Panc1 (cell line): Measurements from ENCODE around the gene PPM1M. TPM values are rescaled to one million over a fixed set of nuclear protein-coding genes. Genes with fewer than 3 reads are reported as not detected.

ENCODE experiments used
- ATAC-seq: fragments of 200-7000 bp; cut with Tn5 transposase; 2 replicates; pipeline ENCODE4 v1.9.1; 2020; ENCODE audit warnings: mild to moderate bottlenecking, moderate library complexity
- BruUV-seq: library from RNA; stranded (reverse); fragments of 400-500 nt; replicated peaks from 2 replicates; lab custom pipeline; 2021; lab: Mats Ljungman, UMichigan
- CTCF ChIA-PET: fragments of 300-600 bp; sonication (Branson Sonifier 250); formaldehyde crosslinking; loops from one replicate; lab custom pipeline; 2022; ENCODE audit warnings: antibody characterized with exemption; lab: Charles Lee
- POLR2A ChIA-PET: fragments of 300-600 bp; sonication (Branson Sonifier 250); formaldehyde crosslinking; loops from one replicate; lab custom pipeline; 2022; ENCODE audit warnings: antibody characterized with exemption; lab: Charles Lee
- DNase-seq: peaks from one replicate; pipeline ENCODE4 v3.0.0-alpha.2; 2010; ENCODE audit warnings: low read depth, low spot score
- H3K27ac ChIP-seq: 2 replicates; pipeline ENCODE4 v1.5.1; 2011; ENCODE audit warnings: mild to moderate bottlenecking, low read length, inconsistent platforms
- H3K27me3 ChIP-seq: fragments of 200-500 bp; sonication (Bioruptor generic); 2 replicates; pipeline ENCODE4 v1.6.0; 2014; ENCODE audit warnings: low read length, inconsistent platforms; ENCODE audit not compliant: control insufficient read depth, insufficient read depth
- H3K36me3 ChIP-seq: fragments of 200-500 bp; sonication (Bioruptor generic); 2 replicates; pipeline ENCODE4 v1.5.1; 2014; ENCODE audit warnings: inconsistent platforms, mild to moderate bottlenecking, low read length, moderate library complexity; ENCODE audit not compliant: control insufficient read depth, insufficient read depth
- H3K4me1 ChIP-seq: 2 replicates; pipeline ENCODE4 v1.5.1; 2011; ENCODE audit warnings: inconsistent platforms, mild to moderate bottlenecking, low read length, moderate library complexity; ENCODE audit not compliant: control insufficient read depth, insufficient read depth
- H3K4me3 ChIP-seq, 2 experiments: 2 replicates each; pipeline ENCODE4 v1.5.1; 2011 to 2012; ENCODE audit warnings: low read depth in 2 of 2, low read length in 2 of 2, mild to moderate bottlenecking in 2 of 2, inconsistent platforms in 1 of 2, moderate library complexity in 1 of 2
- H3K9me3 ChIP-seq: fragments of 200-500 bp; sonication (Bioruptor generic); 2 replicates; pipeline ENCODE4 v1.5.1; 2014; ENCODE audit warnings: low read depth, mild to moderate bottlenecking, inconsistent platforms, low read length, moderate library complexity; ENCODE audit not compliant: control insufficient read depth, insufficient read depth
- POLR2AphosphoS5 ChIP-seq: IDR thresholded peaks from 2 replicates; pipeline ENCODE4 v1.6.1; 2012; ENCODE audit warnings: mild to moderate bottlenecking, low read depth, low read length, moderate library complexity
- SIN3A ChIP-seq: IDR thresholded peaks from 2 replicates; pipeline ENCODE4 v1.6.1; 2012; ENCODE audit warnings: low read depth, mild to moderate bottlenecking, low read length, moderate library complexity, borderline replicate concordance; ENCODE audit not compliant: insufficient read depth
- TCF7L2 ChIP-seq: IDR thresholded peaks from 2 replicates; pipeline ENCODE4 v1.6.1; 2011; ENCODE audit warnings: mild to moderate bottlenecking, low read depth, low read length, inconsistent platforms
- in situ Hi-C: cut with HindIII; loops from 2 replicates; pipeline ENCODE4 v1.10.0; 2016; ENCODE audit warnings: low sequenced_read_pairs, low pct_unique_long_range_greater_than_20kb
- intact Hi-C: fragments of 100-400 bp; cut with micrococcal nuclease; formaldehyde crosslinking; loops from one replicate; pipeline ENCODE4 v1.10.0; 2022; ENCODE audit not compliant: unreplicated experiment
- total RNA-seq: library from RNA; stranded (reverse); gene quantifications from one replicate; pipeline ENCODE4 v1.2.1, GENCODE V29; 2021; ENCODE audit not compliant: unreplicated experiment
- TF ChIP-seq, protein P1 (sequence below): fragments of 450-650 bp; IDR thresholded peaks from 2 replicates; pipeline ENCODE4 v1.5.1; 2017; ENCODE audit warnings: mild to moderate bottlenecking
- TF ChIP-seq, protein P2 (sequence below), 2 experiments: IDR thresholded peaks; 2 replicates each; pipeline ENCODE4 v1.6.1; 2011 to 2012; ENCODE audit warnings: low read depth in 2 of 2, control low read depth in 1 of 2, low read length in 1 of 2, mild to moderate bottlenecking in 1 of 2, moderate library complexity in 1 of 2; ENCODE audit not compliant: insufficient read depth in 1 of 2

Gene PPM1M
- total RNA-seq, 1 experiment from 2014 or later = 9.7 TPM

DNA sequence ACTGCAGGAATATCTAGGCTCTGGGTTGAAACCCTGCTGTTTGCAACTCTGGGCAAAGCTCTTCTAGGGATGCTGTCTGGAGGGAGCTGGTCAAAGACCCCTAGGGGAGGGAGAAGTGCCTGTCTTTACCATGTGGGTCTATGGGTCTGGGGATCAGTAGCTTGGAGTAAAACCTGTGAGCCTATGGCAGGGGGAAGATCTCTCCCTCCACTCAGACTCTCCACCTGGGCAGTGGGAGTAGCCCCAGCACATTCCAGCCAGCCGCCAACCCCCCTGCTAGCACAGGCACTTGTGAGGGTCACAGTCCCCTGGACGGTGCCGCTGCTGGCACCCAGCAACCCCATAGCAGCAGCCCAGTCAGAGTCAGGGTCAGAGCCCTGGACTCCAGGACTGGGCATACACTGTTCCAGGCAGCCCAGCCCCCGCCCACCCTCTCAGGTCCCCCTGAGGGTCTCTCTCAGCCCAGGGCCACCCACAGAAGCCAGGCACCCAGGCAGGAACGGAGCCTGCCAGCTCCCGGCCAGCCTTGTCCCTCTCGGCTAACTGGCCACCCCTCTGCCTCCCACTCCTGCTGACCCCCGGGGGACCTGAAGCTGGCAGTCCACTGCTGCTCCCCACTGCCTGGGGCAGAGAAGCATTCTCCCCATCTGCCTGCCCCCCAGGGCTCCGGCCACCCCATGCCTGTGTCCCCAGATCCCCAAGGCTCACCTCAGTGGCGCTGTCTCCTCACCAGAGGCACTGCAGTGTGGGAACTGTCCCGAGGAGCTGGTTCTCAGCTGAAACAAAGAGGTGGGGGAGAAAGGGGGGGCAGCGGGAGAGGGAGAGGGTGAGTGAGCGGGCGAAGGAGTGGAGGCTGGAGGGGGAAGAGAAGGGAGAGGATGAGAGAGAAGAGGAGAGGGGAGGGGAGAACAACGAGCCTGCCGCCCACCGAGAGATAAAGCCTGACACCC, 52.9 kb downstream of the PPM1M start:
- no peaks in the 10 kb centered on the region for H3K36me3 ChIP-seq
- TF ChIP-seq, protein P1, sequence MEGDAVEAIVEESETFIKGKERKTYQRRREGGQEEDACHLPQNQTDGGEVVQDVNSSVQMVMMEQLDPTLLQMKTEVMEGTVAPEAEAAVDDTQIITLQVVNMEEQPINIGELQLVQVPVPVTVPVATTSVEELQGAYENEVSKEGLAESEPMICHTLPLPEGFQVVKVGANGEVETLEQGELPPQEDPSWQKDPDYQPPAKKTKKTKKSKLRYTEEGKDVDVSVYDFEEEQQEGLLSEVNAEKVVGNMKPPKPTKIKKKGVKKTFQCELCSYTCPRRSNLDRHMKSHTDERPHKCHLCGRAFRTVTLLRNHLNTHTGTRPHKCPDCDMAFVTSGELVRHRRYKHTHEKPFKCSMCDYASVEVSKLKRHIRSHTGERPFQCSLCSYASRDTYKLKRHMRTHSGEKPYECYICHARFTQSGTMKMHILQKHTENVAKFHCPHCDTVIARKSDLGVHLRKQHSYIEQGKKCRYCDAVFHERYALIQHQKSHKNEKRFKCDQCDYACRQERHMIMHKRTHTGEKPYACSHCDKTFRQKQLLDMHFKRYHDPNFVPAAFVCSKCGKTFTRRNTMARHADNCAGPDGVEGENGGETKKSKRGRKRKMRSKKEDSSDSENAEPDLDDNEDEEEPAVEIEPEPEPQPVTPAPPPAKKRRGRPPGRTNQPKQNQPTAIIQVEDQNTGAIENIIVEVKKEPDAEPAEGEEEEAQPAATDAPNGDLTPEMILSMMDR = no peak
- TF ChIP-seq POLR2AphosphoS5 = no peak
- TF ChIP-seq, protein P2, sequence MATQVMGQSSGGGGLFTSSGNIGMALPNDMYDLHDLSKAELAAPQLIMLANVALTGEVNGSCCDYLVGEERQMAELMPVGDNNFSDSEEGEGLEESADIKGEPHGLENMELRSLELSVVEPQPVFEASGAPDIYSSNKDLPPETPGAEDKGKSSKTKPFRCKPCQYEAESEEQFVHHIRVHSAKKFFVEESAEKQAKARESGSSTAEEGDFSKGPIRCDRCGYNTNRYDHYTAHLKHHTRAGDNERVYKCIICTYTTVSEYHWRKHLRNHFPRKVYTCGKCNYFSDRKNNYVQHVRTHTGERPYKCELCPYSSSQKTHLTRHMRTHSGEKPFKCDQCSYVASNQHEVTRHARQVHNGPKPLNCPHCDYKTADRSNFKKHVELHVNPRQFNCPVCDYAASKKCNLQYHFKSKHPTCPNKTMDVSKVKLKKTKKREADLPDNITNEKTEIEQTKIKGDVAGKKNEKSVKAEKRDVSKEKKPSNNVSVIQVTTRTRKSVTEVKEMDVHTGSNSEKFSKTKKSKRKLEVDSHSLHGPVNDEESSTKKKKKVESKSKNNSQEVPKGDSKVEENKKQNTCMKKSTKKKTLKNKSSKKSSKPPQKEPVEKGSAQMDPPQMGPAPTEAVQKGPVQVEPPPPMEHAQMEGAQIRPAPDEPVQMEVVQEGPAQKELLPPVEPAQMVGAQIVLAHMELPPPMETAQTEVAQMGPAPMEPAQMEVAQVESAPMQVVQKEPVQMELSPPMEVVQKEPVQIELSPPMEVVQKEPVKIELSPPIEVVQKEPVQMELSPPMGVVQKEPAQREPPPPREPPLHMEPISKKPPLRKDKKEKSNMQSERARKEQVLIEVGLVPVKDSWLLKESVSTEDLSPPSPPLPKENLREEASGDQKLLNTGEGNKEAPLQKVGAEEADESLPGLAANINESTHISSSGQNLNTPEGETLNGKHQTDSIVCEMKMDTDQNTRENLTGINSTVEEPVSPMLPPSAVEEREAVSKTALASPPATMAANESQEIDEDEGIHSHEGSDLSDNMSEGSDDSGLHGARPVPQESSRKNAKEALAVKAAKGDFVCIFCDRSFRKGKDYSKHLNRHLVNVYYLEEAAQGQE (IDR thresholded peaks at IDR 0.05; ENCODE audit: insufficient read depth in 1 of 2, low read depth in 2 of 2, low read length in 1 of 2) = no peak
- no peak for TF ChIP-seq SIN3A
- no peak for TF ChIP-seq TCF7L2
- CTCF ChIA-PET = interaction anchor here (0.7 to 1.4 kb wide), 3 partner anchors 21 to 87 kb away, joined by 3 to 12 read pairs (median 4); no protein-coding TSS in a partner anchor
- H3K4me1 ChIP-seq = peaks cover 13% of the 10 kb centered on the region
- DNase-seq (no peak), ATAC-seq (no peak)
- in situ Hi-C loops (no loop called here), intact Hi-C loops (no loop called here)
- no peak overlapping the region for H3K4me3 ChIP-seq
- H3K27me3 ChIP-seq = no peaks in the 10 kb centered on the region
- POLR2A ChIA-PET = no interaction called here
- H3K9me3 ChIP-seq = no peaks in the 10 kb centered on the region
- BruUV-seq = no TSS peak
- H3K27ac ChIP-seq = no peak overlapping the region

DNA sequence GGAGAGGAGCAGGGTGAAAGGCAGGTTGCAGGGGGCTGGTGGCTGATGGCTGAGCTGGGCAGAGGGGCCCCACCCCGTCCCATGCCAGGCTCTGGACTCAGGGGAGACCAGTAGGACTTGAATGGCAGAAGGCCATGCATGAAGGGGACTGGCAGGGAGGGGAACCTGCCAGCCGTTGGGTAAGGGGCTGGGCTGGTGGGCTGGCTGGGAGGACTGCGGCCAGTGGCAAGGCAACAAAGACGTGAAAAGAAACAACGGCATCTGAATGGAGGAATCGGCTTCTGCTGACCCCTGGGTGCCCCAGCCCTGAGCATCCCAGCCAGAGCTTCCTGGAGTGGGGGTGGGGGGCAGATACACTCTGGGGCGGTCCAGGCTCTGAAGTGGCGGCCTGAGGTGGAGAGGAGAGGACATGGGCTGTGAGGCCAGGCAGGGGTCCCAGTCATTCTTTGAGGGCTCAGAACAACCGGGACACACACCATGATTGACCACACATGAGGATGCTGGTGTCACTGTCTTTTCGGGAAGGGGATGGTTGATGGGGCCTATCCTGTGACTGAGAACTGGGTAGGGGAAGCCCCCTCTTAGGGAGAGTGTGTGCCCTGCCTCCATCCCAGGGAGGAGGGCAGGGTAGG, 53.8 kb downstream of the PPM1M start:
- H3K27ac ChIP-seq = no peak overlapping the region
- no peaks in the 10 kb centered on the region for H3K36me3 ChIP-seq
- ATAC-seq = peak; percentile 52
- peaks cover 13% of the 10 kb centered on the region for H3K4me1 ChIP-seq
- intact Hi-C loops = no loop called here
- H3K4me3 ChIP-seq = no peak overlapping the region
- TF ChIP-seq POLR2AphosphoS5 (no peak), TCF7L2 (no peak), SIN3A (no peak)
- TF ChIP-seq, protein P2 (IDR thresholded peaks at IDR 0.05; ENCODE audit: insufficient read depth in 1 of 2, low read depth in 2 of 2, low read length in 1 of 2) = no peak
- TF ChIP-seq, protein P1 = no peak
- DNase-seq = no peak
- ChIA-PET CTCF (no interaction called here), POLR2A (no interaction called here)
- no peaks in the 10 kb centered on the region for H3K9me3 ChIP-seq
- in situ Hi-C loops = no loop called here
- H3K27me3 ChIP-seq = no peaks in the 10 kb centered on the region
- no TSS peak for BruUV-seq
